Common myeloid progenitor, CD34-positive (primary cell): ENCODE data around the gene ARHGAP27.
A peak's percentile ranks its signal among the peaks of the same experiment; 100 is the strongest.
"Not testable (repeated sequence)": the region's sequence is repeated elsewhere in the genome, so short reads cannot be mapped to it uniquely, and the experiment has no call there.

ENCODE experiments used
- CTCF ChIA-PET: fragments of 350-600 bp; sonication (Branson Sonifier 250); formaldehyde crosslinking; loops from one replicate; lab custom pipeline; 2021; ENCODE audit warnings: antibody characterized with exemption; lab: Charles Lee
- POLR2A ChIA-PET: fragments of 350-600 bp; sonication (Branson Sonifier 250); formaldehyde crosslinking; loops from one replicate; lab custom pipeline; 2021; ENCODE audit warnings: antibody characterized with exemption; lab: Charles Lee
- DNase-seq, 3 donors: peaks; one replicate each; pipeline versions ENCODE4 v3.0.0 to v3.0.0-alpha.2; 2013
- H3K27ac ChIP-seq, 2 experiments: 1 replicate in 1 of 2; 2 replicates in 1 of 2; pipeline ENCODE4 v1.7.0; 2013; ENCODE audit warnings: inconsistent platforms in 2 of 2, low read length in 2 of 2, mild to moderate bottlenecking in 2 of 2, low read depth in 1 of 2, moderate library complexity in 1 of 2; ENCODE audit not compliant: severe bottlenecking in 2 of 2, insufficient read depth in 1 of 2, poor library complexity in 1 of 2
- H3K27me3 ChIP-seq, 5 experiments: replicated peaks in 2 of 5; 1 replicate in 3 of 5; 2 replicates in 2 of 5; pipeline versions ENCODE4 v1.6.1 to v1.7.0; 2013; ENCODE audit warnings: low read length in 4 of 5, mild to moderate bottlenecking in 2 of 5, moderate library complexity in 2 of 5, inconsistent platforms in 1 of 5; ENCODE audit not compliant: insufficient read depth in 5 of 5, control insufficient read depth in 4 of 5
- H3K36me3 ChIP-seq, 4 experiments: 1 replicate in 2 of 4; 2 replicates in 2 of 4; pipeline versions ENCODE4 v1.6.1 to v1.7.0; 2013; ENCODE audit warnings: low read length in 3 of 4, control low read depth in 1 of 4, mild to moderate bottlenecking in 1 of 4; ENCODE audit not compliant: control insufficient read depth in 4 of 4, insufficient read depth in 4 of 4
- H3K4me1 ChIP-seq, 4 experiments: 1 replicate in 3 of 4; 2 replicates in 1 of 4; pipeline versions ENCODE4 v1.6.1 to v1.7.1; 2013; ENCODE audit warnings: low read length in 3 of 4, mild to moderate bottlenecking in 3 of 4, control low read depth in 1 of 4, inconsistent platforms in 1 of 4, moderate library complexity in 1 of 4; ENCODE audit not compliant: control insufficient read depth in 4 of 4, insufficient read depth in 4 of 4; ENCODE audit errors: control extremely low read depth in 1 of 4
- H3K4me3 ChIP-seq, 7 experiments: 1 replicate in 4 of 7; 2 replicates in 3 of 7; pipeline versions ENCODE4 v1.5.1 to v1.7.0; 2013; ENCODE audit warnings: mild to moderate bottlenecking in 7 of 7, low read length in 6 of 7, moderate library complexity in 6 of 7, inconsistent platforms in 2 of 7, low read depth in 2 of 7, control low read depth in 1 of 7; ENCODE audit not compliant: insufficient read depth in 4 of 7, control insufficient read depth in 1 of 7; ENCODE audit errors: extremely low read depth in 1 of 7
- H3K9me3 ChIP-seq, 5 experiments: 1 replicate in 4 of 5; 2 replicates in 1 of 5; pipeline versions ENCODE4 v1.6.1 to v1.7.1; 2013; ENCODE audit warnings: low read length in 4 of 5, mild to moderate bottlenecking in 2 of 5, inconsistent platforms in 1 of 5, low read depth in 1 of 5, moderate library complexity in 1 of 5; ENCODE audit not compliant: control insufficient read depth in 4 of 5, insufficient read depth in 2 of 5; ENCODE audit errors: control extremely low read depth in 1 of 5
- WGBS: methylation state at CpG from one replicate; pipeline ENCODE4 v1.1.5; 2013; ENCODE audit not compliant: insufficient coverage; 5-methylcytosine and 5-hydroxymethylcytosine counted together

Gene ARHGAP27

GRCh38 chr17:45440839-45441515 is 8.3 kb upstream of the ARHGAP27 start:
- H3K4me1 ChIP-seq, result peaks cover 0 to 41% (median 37%) of the 10 kb centered on the region in 4 experiments
- WGBS, result 11% methylated on average over 7 of the region's 7 CpGs
- ChIA-PET CTCF (interaction anchor here (0.6 kb wide), 1 partner anchor 125 kb away, joined by 3 read pairs; no protein-coding TSS in a partner anchor), POLR2A (interaction anchor here (0.7 to 1.9 kb wide), 3 partner anchors 9 to 12 kb away, joined by 3 to 8 read pairs (median 4); no protein-coding TSS in a partner anchor)
- H3K27ac ChIP-seq, result peak overlapping the region in 1 of 2 experiments; percentile 14
- peak overlapping the region in 2 of 7 experiments; percentile 26 to 58 for H3K4me3 ChIP-seq
- DNase-seq, result peak; percentile 61 to 92 (median 89)
- not testable (repeated sequence) for H3K27me3 ChIP-seq, H3K9me3 ChIP-seq
- peaks cover 0 to 30% (median 24%) of the 10 kb centered on the region in 4 experiments for H3K36me3 ChIP-seq

DNA sequence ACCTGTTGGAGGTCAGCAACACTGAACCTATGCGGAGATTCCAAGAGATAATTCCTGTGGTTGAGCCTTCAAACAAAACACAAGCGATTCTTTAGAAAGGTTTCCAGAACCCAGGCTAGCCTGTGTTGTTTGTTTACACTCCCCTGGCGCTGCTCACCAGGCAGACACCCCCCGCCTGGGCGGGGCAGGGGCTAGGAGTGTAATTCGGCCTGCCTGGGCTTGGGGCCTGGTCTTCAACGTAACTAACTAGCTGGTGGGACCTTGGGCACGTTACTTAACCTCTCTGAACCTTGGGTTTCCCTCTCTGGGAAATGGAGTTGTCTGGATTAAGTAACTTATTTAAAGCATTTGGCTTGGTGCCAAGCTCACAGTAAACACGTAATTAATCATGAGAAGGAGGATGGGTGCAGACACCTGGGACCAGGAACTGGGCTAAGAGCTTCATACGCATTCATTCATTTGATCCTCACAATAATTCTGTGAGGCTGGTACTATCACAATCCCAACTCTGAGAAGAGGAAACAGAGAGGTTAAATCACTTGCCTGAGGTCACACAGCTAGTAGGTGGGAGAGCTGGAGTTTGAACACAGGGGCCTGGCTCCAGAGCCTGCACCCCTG is 7.6 kb upstream of the ARHGAP27 start:
- Histone ChIP-seq H3K27ac (peak overlapping the region in 1 of 2 experiments; percentile 14), H3K4me3 (peak overlapping the region in 1 of 7 experiments; percentile 58), H3K36me3 (peaks cover 0 to 35% (median 26%) of the 10 kb centered on the region in 4 experiments), H3K9me3 (no peaks in the 10 kb centered on the region), H3K4me1 (peaks cover 0 to 35% (median 34%) of the 10 kb centered on the region in 4 experiments), H3K27me3 (no peaks in the 10 kb centered on the region)
- DNase-seq, result peak in 2 of 3 donors; percentile 34 to 40
- ChIA-PET POLR2A (interaction anchor here (0.7 to 1.9 kb wide), 3 partner anchors 9 to 11 kb away, joined by 3 to 8 read pairs (median 4); no protein-coding TSS in a partner anchor), CTCF (interaction anchor here (1.3 kb wide), 1 partner anchor 12 kb away, joined by 4 read pairs; no protein-coding TSS in a partner anchor)
- WGBS, result 87% methylated on average over 9 of the region's 10 CpGs

DNA sequence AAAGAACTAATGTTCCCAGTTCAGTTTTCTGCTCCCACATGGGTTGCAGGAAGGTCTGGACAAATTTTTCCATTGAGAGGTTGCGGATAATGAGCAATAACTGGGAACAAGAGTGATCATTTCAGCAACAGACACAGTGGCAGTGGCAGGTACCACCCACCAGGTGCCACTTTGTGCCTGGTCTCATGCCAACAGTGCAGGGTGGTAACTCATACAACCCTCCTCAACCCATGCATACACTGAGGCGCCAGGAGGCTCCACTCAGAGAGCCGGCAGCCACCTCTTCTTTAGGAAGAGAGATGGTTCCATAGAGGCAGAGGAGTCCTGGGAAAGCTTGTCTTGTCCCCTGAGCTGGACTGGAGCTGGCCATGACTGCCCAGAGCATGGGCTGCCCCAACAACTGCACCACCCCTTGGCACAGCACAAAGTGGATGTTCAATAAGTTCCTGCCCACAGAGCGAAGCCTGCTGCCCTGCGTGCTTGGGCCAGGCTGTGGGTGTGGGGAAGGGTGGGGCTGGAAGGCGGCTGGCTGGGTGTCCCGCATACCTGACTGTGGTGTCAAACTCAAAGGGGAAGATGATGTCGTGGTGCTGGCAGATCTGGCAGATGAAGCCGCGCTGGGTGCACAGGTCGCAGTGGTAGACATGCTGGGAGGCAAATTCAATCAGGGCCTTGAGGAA is 6.4 kb upstream of the ARHGAP27 start:
- Histone ChIP-seq H3K27ac (no peak overlapping the region), H3K9me3 (no peaks in the 10 kb centered on the region), H3K4me3 (no peak overlapping the region), H3K4me1 (peaks cover 0 to 37% (median 27%) of the 10 kb centered on the region in 4 experiments), H3K27me3 (no peaks in the 10 kb centered on the region), H3K36me3 (peaks cover 0 to 32% (median 22%) of the 10 kb centered on the region in 4 experiments)
- POLR2A ChIA-PET, result no interaction called here
- CTCF ChIA-PET, result interaction anchor here (1.3 kb wide), 1 partner anchor 11 kb away, joined by 4 read pairs; no protein-coding TSS in a partner anchor
- 93% methylated on average over 8 of the region's 11 CpGs for WGBS
- no peak for DNase-seq

DNA sequence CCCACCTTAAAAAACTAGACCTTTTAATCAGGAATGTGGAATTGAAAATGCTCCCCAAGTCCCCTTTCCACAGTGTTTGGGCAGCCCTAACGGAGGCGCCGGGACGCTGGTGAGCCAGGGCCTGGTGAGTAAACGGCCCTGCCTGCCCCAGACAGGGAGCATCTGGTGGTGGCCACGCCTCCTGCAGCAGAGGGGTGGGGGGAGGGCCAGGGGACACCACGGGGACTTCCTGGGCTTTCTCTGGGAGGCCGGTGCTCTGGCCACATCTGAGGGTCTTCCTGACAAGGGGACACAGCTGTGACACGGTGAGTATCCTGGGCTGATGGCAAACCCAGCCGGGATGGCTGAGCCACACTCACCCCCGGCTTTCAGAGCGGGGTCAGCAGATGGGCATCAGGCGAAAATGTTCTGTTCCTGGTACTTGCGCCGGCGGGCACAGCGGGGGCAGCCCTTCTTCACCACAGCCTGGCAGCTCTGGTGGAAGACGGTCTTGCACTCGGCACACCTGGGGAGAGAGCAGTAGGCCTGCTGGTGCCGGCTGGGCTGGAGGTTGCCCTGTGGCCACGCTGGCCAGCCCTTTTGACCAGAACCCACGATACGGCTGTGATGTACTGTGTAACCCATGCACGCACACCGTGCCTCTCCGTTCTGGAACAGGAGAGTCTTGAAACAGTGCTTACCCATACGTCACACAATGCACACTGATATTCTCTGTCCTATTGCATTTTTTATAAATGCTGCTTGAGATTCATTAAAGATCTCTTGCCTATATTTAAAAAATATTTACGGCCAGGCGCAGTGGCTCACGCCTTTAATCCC is 5.0 kb upstream of the ARHGAP27 start:
- H3K27ac ChIP-seq, result no peak overlapping the region
- H3K4me3 ChIP-seq, result no peak overlapping the region
- WGBS, result 90% methylated on average over 22 of the region's 30 CpGs
- no peak for DNase-seq
- H3K27me3 ChIP-seq, result no peaks in the 10 kb centered on the region
- CTCF ChIA-PET, result no interaction called here
- H3K36me3 ChIP-seq, result peaks cover 0 to 32% (median 22%) of the 10 kb centered on the region in 4 experiments
- POLR2A ChIA-PET, result no interaction called here
- no peaks in the 10 kb centered on the region for H3K9me3 ChIP-seq
- H3K4me1 ChIP-seq, result peaks cover 0 to 48% (median 35%) of the 10 kb centered on the region in 4 experiments

- peaks cover 0 to 50% (median 39%) of the 10 kb centered on the region in 4 experiments for H3K4me1 ChIP-seq
- WGBS, result 100% methylated on average over 4 of the region's 23 CpGs
- H3K9me3 ChIP-seq, result no peaks in the 10 kb centered on the region
- H3K27ac ChIP-seq, result no peak overlapping the region
- H3K27me3 ChIP-seq, result no peaks in the 10 kb centered on the region
- H3K4me3 ChIP-seq, result no peak overlapping the region
- no peak for DNase-seq
- ChIA-PET POLR2A (no interaction called here), CTCF (interaction anchor here (1.4 to 2.2 kb wide), 2 partner anchors 28 to 35 kb away, joined by 3 to 6 read pairs; no protein-coding TSS in a partner anchor)
- peaks cover 0 to 32% (median 22%) of the 10 kb centered on the region in 4 experiments for H3K36me3 ChIP-seq
These were observed 4.2 kb upstream of the ARHGAP27 start for GRCh38 chr17:45436625-45437464.

DNA sequence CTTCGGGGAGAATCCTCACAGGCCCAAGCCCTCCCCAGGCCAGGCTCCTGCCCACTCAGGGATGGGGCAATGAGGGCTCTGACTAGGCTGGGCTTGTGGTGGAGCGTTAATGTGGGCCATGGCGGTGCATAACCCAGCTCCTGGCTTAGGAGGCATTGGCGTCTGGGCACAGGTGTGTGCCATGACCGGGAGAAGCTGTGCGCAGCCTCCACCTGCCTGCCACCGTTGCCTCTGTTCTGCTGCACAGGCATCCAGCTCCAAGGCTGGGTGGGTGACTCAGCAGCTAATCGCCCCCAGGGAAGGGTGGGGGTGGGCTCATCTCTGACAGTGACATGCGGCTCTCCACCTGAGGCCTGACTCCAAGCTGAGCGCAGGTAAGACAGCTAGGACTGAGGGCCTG is 3.5 kb upstream of the ARHGAP27 start:
- no peak for DNase-seq
- POLR2A ChIA-PET, result no interaction called here

More for the DNA sequence above, 3.5 kb upstream of the ARHGAP27 start:
- no peak overlapping the region for H3K27ac ChIP-seq
- H3K4me3 ChIP-seq, result no peak overlapping the region
- peaks cover 0 to 32% (median 22%) of the 10 kb centered on the region in 4 experiments for H3K36me3 ChIP-seq
- H3K4me1 ChIP-seq, result peaks cover under 1 to 50% (median 38%) of the 10 kb centered on the region in 4 experiments
- no peaks in the 10 kb centered on the region for H3K9me3 ChIP-seq
- 93% methylated on average over 8 of the region's 10 CpGs for WGBS
- H3K27me3 ChIP-seq, result no peaks in the 10 kb centered on the region
- CTCF ChIA-PET, result interaction anchor here (1.4 to 2.2 kb wide), 2 partner anchors 27 to 35 kb away, joined by 3 to 6 read pairs; no protein-coding TSS in a partner anchor
